BJ (cell line): ENCODE data around the gene ENO4. TPM values are rescaled to one million over a fixed set of nuclear protein-coding genes. Genes with fewer than 3 reads are reported as not detected.

Experiments
- CTCF ChIA-PET: fragments of 350-600 bp; formaldehyde crosslinking; extraction: SDS; loops from one replicate; lab custom pipeline; 2021; ENCODE audit warnings: antibody characterized with exemption, inconsistent platforms; lab: Yijun Ruan, JAX
- POLR2A ChIA-PET: fragments of 300-600 bp; sonication (Branson Sonifier 250); formaldehyde crosslinking; extraction: SDS; loops from one replicate; lab custom pipeline; 2021; ENCODE audit warnings: antibody characterized with exemption; lab: Charles Lee
- DNase-seq: peaks from one replicate; pipeline ENCODE4 v3.0.0-alpha.2; 2011; ENCODE audit warnings: low read depth
- H3K27me3 ChIP-seq: 2 replicates; pipeline ENCODE4 v1.6.0; 2011; ENCODE audit warnings: low read length; ENCODE audit not compliant: control insufficient read depth, insufficient read depth
- H3K36me3 ChIP-seq: 2 replicates; pipeline ENCODE4 v1.5.1; 2011; ENCODE audit warnings: low read length; ENCODE audit not compliant: control insufficient read depth, insufficient read depth
- H3K4me3 ChIP-seq: 2 replicates; pipeline ENCODE4 v1.5.1; 2011; ENCODE audit warnings: low read depth, mild to moderate bottlenecking, control low read depth, low read length
- polyA plus RNA-seq: library from polyadenylated mRNA; depleted of rRNA; stranded (reverse); fragments of >200 nt; gene quantifications from 2 replicates; pipeline ENCODE4 v1.2.3, GENCODE V29; 2011
- TF ChIP-seq, protein P1 (sequence below): IDR thresholded peaks from 2 replicates; pipeline ENCODE4 v1.5.1; 2011; ENCODE audit warnings: low read depth, mild to moderate bottlenecking, control low read depth, inconsistent platforms, low read length, moderate library complexity; ENCODE audit not compliant: insufficient read depth

The ENO4 gene
- polyA plus RNA-seq, 1 experiment: 0.29 TPM

DNA sequence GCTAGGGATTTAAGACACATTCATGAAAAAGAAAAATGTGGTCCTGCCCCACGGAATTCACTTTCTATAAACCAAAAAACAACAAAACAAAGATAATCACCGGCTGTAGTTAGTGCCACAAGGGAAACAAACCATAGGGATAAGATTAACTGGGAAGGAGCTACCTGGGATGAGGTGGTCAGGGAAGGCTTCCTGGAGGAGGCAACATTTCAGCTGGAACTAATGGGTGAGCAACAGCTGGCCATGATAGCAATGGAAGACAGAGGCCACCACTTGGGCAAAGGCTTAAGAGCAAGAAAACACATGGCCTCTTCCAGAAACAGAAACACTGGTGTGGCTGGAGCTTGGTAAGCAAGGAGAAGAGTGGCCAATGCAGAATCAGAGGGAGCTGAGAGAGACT lies 38.4 kb upstream of the ENO4 start:
- no peak for DNase-seq
- Histone ChIP-seq H3K36me3 (no peaks in the 10 kb centered on the region), H3K4me3 (no peak overlapping the region), H3K27me3 (peaks cover 2% of the 10 kb centered on the region; the same call in 1 of the 2 replicates)
- POLR2A ChIA-PET: no interaction called here
- CTCF ChIA-PET: interaction anchor here (1.4 to 28.3 kb wide), 3 partner anchors 10 to 364 kb away, joined by 7 to 736 read pairs (median 8); no protein-coding TSS in a partner anchor
- TF ChIP-seq, protein P1, sequence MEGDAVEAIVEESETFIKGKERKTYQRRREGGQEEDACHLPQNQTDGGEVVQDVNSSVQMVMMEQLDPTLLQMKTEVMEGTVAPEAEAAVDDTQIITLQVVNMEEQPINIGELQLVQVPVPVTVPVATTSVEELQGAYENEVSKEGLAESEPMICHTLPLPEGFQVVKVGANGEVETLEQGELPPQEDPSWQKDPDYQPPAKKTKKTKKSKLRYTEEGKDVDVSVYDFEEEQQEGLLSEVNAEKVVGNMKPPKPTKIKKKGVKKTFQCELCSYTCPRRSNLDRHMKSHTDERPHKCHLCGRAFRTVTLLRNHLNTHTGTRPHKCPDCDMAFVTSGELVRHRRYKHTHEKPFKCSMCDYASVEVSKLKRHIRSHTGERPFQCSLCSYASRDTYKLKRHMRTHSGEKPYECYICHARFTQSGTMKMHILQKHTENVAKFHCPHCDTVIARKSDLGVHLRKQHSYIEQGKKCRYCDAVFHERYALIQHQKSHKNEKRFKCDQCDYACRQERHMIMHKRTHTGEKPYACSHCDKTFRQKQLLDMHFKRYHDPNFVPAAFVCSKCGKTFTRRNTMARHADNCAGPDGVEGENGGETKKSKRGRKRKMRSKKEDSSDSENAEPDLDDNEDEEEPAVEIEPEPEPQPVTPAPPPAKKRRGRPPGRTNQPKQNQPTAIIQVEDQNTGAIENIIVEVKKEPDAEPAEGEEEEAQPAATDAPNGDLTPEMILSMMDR: no peak

DNA sequence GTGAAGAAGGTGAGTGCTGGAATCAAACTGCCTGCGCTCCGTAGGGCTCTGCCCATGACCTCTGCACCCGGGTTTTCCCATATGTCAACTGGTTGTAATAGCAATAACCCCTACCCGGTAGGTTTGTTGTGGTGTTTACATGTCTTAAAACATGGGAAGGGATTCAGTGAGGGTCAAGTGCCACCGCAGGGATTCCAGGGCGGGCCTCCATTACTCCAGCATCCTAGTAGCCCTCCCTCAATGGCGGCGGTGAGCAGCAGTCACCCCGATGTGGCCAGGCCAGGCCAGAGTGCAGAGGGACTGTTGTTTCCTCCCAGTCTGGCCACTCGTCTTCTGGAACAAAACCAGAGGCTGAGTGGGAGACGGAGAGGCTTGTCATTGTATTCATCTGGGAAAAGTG lies 37.6 kb upstream of the ENO4 start:
- no peaks in the 10 kb centered on the region for H3K36me3 ChIP-seq
- H3K27me3 ChIP-seq: peaks cover 2% of the 10 kb centered on the region; the same call in 1 of the 2 replicates
- CTCF ChIA-PET: interaction anchor here (1.4 to 28.3 kb wide), 3 partner anchors 11 to 363 kb away, joined by 7 to 736 read pairs (median 8); no protein-coding TSS in a partner anchor
- no peak overlapping the region for H3K4me3 ChIP-seq
- no peak for DNase-seq
- POLR2A ChIA-PET: no interaction called here
- TF ChIP-seq, protein P1: no peak

DNA sequence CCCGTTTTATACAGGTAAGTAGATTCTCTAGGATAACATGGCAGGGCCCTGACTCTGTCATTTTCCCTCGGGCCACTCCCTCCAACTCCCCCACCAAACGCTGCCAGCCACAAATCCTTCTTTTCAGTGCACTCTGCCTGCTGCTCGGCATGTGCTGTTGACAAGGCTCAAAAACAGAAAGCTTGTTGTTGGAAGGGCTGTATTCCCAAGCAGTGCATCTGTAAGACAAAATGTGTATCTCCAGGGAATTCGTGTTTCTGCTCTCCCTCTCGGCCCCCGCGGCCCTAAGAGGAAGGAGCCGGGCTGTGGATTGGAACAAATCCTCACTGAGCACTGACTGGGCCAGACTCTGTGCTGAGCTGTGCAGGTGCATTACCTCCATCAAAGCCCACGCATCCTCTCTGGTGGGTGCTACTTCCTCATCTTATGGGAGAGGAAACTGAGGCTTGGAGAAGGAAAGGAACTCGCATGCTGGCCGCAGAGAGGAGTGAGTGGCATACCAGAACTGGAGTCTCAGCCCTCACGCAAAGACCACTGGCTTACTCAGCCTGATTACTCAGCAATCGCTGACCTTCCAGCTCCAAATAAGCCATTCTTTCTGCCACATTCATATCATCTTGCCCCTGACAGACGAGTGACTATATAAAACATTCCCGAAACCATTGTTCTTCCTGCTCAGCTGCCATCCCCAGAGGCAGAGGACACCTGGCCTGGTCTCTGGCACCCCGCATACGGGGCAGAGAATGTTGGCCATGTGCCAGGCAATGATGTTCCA lies 33.5 kb upstream of the ENO4 start:
- CTCF ChIA-PET: interaction anchor here (0.9 to 2.6 kb wide), 2 partner anchors 350 to 352 kb away, joined by 3 to 9 read pairs; no protein-coding TSS in a partner anchor
- POLR2A ChIA-PET: no interaction called here
- TF ChIP-seq, protein P1: no peak
- DNase-seq: no peak
- H3K4me3 ChIP-seq: no peak overlapping the region
- H3K36me3 ChIP-seq: no peaks in the 10 kb centered on the region
- peaks cover 2% of the 10 kb centered on the region for H3K27me3 ChIP-seq

DNA sequence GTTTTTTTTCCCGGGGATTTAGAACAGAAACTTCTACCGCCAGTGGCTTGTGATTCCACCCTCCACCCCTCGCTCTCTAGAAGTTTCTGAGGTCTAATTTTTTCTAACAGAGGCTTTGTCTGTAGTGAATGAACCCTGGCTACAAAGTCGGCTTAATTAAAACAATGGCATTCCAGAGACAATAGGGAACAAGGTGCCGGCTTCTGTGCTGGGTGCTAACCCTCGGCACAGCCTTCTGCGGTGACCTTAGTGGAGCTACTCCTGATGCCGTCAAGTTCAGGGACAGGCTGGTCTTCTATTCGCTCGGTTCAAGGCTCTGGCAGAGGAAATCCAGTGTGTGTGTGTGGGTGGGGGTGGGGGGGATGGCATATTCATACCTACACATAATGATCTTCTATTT lies 32.1 kb upstream of the ENO4 start:
- POLR2A ChIA-PET: no interaction called here
- peaks cover 2% of the 10 kb centered on the region for H3K27me3 ChIP-seq

DNA sequence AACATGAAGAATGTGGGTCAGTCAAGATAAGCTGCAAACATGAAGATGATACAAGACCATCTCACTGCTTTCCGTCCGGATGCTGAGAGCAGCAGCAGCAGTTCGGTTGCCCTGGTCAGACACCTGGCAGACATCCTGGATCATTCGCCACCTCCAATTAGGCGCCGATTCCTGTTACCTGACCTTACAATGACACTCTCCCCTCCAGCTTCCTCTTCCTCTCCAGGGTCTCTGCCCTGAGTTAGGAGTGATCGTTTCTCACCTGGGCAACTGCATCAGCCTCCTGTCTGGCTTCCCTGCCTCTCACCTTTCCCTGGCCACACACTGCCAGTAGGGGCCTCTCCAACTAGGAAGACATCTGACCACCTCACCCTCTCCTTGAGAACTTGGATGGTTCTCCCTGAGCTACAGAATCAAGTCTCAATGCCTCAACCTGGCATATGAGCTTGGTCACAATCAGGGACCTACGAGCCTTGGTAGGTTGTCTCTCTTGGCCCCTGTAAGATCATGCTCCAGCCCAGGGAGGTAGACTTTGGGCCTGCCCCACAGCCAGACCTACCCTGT lies 31.4 kb upstream of the ENO4 start:
- DNase-seq: no peak
- no peaks in the 10 kb centered on the region for H3K36me3 ChIP-seq
- CTCF ChIA-PET: no interaction called here
- POLR2A ChIA-PET: no interaction called here
- H3K27me3 ChIP-seq: peaks cover 2% of the 10 kb centered on the region
- TF ChIP-seq, protein P1: no peak
- H3K4me3 ChIP-seq: no peak overlapping the region

More for the DNA sequence above, 32.1 kb upstream of the ENO4 start:
- Histone ChIP-seq H3K36me3 (no peaks in the 10 kb centered on the region), H3K4me3 (no peak overlapping the region)
- no peak for DNase-seq
- TF ChIP-seq, protein P1: no peak
- CTCF ChIA-PET: interaction anchor here (0.8 to 2.6 kb wide), 2 partner anchors 351 to 360 kb away, joined by 3 to 9 read pairs; no protein-coding TSS in a partner anchor
